Retinal pigment epithelial cell (primary cell): ENCODE data around the gene MMRN1.

Experiments
- DNase-seq: peaks from one replicate; pipeline ENCODE4 v3.0.0-alpha.2; 2010; ENCODE audit warnings: low read depth
- H3K4me3 ChIP-seq: 2 replicates; pipeline ENCODE4 v1.5.1; 2011; ENCODE audit warnings: mild to moderate bottlenecking, low read length, control low read depth, moderate library complexity
- TF ChIP-seq, protein P1 (sequence below): conservative IDR thresholded peaks from 2 replicates; pipeline ENCODE4 v1.5.1; 2011; ENCODE audit warnings: low read depth, low read length, control low read depth, inconsistent platforms

Gene MMRN1, protein sequence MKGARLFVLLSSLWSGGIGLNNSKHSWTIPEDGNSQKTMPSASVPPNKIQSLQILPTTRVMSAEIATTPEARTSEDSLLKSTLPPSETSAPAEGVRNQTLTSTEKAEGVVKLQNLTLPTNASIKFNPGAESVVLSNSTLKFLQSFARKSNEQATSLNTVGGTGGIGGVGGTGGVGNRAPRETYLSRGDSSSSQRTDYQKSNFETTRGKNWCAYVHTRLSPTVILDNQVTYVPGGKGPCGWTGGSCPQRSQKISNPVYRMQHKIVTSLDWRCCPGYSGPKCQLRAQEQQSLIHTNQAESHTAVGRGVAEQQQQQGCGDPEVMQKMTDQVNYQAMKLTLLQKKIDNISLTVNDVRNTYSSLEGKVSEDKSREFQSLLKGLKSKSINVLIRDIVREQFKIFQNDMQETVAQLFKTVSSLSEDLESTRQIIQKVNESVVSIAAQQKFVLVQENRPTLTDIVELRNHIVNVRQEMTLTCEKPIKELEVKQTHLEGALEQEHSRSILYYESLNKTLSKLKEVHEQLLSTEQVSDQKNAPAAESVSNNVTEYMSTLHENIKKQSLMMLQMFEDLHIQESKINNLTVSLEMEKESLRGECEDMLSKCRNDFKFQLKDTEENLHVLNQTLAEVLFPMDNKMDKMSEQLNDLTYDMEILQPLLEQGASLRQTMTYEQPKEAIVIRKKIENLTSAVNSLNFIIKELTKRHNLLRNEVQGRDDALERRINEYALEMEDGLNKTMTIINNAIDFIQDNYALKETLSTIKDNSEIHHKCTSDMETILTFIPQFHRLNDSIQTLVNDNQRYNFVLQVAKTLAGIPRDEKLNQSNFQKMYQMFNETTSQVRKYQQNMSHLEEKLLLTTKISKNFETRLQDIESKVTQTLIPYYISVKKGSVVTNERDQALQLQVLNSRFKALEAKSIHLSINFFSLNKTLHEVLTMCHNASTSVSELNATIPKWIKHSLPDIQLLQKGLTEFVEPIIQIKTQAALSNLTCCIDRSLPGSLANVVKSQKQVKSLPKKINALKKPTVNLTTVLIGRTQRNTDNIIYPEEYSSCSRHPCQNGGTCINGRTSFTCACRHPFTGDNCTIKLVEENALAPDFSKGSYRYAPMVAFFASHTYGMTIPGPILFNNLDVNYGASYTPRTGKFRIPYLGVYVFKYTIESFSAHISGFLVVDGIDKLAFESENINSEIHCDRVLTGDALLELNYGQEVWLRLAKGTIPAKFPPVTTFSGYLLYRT

DNA sequence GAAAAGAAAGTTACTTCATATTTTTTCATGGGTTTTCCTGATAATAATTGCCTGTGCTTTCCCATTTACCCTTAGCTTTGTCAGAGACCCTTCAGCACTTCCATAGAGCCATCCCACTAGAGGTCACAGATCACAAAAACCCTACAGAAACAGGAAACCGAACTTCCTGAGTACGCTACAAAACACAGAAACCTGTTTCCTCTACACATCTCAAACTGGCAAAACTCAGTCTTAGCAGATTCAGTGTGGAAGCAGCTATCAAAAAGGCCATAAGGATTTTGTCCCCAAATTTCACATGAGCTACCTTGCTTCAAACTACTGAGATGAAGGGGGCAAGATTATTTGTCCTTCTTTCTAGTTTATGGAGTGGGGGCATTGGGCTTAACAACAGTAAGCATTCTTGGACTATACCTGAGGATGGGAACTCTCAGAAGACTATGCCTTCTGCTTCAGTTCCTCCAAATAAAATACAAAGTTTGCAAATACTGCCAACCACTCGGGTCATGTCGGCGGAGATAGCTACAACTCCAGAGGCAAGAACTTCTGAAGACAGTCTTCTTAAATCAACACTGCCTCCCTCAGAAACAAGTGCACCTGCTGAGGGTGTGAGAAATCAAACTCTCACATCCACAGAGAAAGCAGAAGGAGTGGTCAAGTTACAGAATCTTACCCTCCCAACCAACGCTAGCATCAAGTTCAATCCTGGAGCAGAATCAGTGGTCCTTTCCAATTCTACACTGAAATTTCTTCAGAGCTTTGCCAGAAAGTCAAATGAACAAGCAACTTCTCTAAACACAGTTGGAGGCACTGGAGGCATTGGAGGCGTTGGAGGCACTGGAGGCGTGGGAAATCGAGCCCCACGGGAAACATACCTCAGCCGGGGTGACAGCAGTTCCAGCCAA is at the start of gene MMRN1:
MMRN1 (plus strand) TSS at position 206 of the 902 bp plus-strand sequence; CDS start at position 324, 118 bp downstream.
- no peak for DNase-seq
- H3K4me3 ChIP-seq: no peak within 1 kb of the TSS

DNA sequence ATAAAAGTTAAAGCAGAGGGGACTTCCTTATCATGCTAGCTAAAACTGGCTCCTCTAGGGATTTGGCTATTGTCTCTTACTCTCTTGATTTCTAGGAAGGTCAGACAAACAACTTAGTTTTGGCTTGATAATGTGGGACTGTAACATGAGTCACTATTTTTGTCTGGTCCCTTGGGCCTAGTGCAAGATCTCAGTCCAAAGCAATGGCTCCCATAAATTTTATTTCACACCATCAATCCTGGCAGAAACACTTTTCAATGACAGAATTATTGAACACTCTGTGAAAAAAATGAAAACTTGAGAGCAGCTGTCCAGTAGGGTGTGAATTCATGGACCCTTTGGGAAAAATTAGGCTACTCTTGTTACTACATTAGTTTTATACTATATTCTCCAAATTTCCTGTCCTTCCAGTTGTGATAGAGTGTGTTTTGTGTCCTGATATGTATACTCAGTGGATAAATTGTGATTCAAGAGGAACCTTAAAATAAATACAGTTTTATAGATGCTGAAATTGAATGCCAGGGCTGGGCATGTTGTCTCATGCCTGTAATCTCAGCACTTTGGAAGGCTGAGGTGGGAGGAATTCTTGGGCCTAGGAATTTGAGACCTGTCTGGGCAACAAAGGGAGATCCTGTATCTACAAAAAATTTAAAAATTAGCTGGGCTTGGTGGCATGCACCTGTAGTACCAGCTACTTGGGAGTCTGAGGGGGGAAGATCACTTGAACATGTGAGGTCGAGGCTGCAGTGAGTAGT is 46.9 kb upstream of the MMRN1 start:
- DNase-seq: no peak
- TF ChIP-seq, protein P1, sequence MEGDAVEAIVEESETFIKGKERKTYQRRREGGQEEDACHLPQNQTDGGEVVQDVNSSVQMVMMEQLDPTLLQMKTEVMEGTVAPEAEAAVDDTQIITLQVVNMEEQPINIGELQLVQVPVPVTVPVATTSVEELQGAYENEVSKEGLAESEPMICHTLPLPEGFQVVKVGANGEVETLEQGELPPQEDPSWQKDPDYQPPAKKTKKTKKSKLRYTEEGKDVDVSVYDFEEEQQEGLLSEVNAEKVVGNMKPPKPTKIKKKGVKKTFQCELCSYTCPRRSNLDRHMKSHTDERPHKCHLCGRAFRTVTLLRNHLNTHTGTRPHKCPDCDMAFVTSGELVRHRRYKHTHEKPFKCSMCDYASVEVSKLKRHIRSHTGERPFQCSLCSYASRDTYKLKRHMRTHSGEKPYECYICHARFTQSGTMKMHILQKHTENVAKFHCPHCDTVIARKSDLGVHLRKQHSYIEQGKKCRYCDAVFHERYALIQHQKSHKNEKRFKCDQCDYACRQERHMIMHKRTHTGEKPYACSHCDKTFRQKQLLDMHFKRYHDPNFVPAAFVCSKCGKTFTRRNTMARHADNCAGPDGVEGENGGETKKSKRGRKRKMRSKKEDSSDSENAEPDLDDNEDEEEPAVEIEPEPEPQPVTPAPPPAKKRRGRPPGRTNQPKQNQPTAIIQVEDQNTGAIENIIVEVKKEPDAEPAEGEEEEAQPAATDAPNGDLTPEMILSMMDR: no peak
- H3K4me3 ChIP-seq: no peak overlapping the region

More for the DNA sequence above, at the start of gene MMRN1:
- TF ChIP-seq, protein P1: no peak

DNA sequence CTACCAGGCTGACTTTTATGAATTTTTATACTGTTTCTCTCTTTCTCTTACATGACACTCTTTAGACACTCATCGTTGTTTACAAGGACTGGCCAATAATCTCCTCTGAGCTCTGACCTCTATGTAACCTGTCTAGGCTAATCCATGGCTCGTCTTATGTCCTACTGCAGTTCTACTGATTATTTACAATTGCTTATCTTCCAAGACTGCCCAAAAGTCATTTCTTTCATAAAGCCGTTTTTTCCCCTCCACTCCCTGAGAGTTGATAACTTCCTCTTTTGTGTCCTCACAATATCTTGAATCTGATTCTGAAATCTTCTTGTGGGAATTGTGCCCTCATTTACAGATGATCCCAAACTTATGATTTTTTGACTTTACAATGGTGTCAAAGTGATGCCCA is 39.4 kb upstream of the MMRN1 start:
- DNase-seq: no peak
- TF ChIP-seq, protein P1: no peak
- H3K4me3 ChIP-seq: no peak overlapping the region

DNA sequence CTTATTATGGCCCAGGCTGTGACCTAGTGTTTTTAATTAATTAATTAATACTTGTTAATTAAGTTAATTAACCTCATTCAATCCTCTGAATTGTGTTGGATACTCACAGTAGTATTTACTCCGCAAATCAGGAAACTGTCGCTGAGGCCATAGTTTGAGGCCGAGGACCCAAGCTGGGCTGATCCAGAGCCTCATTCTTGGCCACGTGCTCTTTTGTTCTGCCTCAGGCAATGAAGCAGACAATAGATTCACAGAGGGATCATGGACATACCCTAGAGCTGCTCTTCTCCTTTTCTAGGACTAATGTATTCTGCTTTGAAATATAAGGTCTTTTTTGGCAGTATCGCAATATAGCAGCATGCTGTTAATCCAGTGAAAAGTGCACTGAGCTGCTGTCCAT is 33.7 kb upstream of the MMRN1 start:
- no peak for DNase-seq
- TF ChIP-seq, protein P1: no peak
- H3K4me3 ChIP-seq: no peak overlapping the region

DNA sequence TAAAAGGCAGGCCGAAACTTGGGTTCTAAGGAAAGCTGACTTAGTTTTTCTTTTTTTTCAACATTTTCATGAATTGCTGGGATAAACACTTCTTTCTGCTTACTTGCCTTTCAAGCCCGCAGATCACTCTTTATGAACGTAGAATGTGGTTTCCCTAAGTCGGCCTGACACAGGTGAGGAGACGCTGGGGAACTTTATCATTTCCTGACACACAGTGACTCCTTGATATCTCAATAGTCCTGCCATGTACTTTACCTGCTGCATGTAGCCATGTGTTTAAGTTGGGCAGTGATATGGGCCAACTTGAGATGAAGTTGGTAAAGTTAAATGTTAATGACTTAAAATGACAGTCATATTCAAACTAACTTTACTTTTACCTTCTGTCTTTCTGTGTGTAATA is 31.1 kb upstream of the MMRN1 start:
- no peak overlapping the region for H3K4me3 ChIP-seq
- TF ChIP-seq, protein P1: no peak
- DNase-seq: no peak

DNA sequence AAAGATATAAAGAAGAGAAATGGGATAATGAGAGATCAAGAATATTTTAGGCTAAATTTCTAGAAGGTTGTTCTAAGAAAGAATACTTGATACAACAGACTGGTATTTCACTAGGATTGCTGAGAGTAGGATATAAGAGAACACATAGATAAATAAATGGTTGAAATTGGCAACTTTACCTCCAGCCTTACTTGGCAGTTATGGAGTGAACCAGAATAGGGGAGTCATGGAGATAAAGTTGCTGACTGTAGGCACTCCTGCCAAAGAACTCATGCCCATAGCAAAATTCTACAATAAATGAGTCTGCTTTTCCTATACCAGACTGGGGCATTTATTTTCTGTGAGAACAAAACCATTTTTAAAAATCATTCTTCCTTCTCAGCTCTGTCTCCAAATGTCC is 26.4 kb upstream of the MMRN1 start:
- H3K4me3 ChIP-seq: no peak overlapping the region
- TF ChIP-seq, protein P1: no peak
- no peak for DNase-seq
